NCI-H345 (cell line): ENCODE results near the gene DDX1.
"Not testable (repeated sequence)": the region's sequence is repeated elsewhere in the genome, so short reads cannot be mapped to it uniquely, and the experiment has no call there.

ENCODE experiments used
- DNase-seq: peaks from one replicate; lab custom pipeline; 2025; lab: John Stamatoyannopoulos, UW

DDX1 gene

GRCh38 chr2:15677141-15677843, 85.6 kb downstream of the DDX1 start:
- DNase-seq = no peak

- DNase-seq = no peak
These were observed 86.7 kb downstream of the DDX1 start for GRCh38 chr2:15678346-15678745.

- DNase-seq = no peak
These were observed 87.2 kb downstream of the DDX1 start for GRCh38 chr2:15678909-15679308.

GRCh38 chr2:15679386-15679924, 87.8 kb downstream of the DDX1 start:
- no peak for DNase-seq

- DNase-seq = not testable (repeated sequence)
These were observed 88.5 kb downstream of the DDX1 start for GRCh38 chr2:15680132-15680531.
